HG03025 (cell line): ENCODE measurements around the gene SERPINC1.
"Not testable (repeated sequence)": the region's sequence is repeated elsewhere in the genome, so short reads cannot be mapped to it uniquely, and the experiment has no call there.

Source experiments
- ATAC-seq: cut with Tn5 transposase; IDR thresholded peaks from one replicate; pipeline ENCODE4 v1.9.1; 2021; ENCODE audit warnings: mild to moderate bottlenecking, moderate library complexity; ENCODE audit not compliant: unreplicated experiment, low FRiP score

Gene SERPINC1

GRCh38 chr1:173894189-173894588 is 22.9 kb downstream of the SERPINC1 start:
- no peak for ATAC-seq

DNA sequence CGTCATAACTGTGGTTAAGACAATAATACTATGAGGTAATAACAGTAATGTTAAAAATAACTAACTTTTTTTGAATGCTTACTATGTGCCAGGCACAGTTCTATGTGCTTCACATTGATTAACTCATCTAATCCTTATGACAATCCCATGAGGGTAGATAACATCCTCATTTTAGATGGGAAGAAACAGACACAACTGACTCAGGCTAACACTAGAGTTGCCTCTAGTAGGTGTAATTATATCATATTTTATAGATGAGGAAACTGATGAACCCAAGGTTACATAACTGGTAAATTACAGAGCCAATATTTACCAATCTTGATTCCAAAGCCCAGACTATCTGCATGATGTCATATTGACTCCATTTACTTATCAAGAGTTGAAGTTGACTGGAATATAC is 23.5 kb downstream of the SERPINC1 start:
- no peak for ATAC-seq

GRCh38 chr1:173889885-173890284 is 27.2 kb downstream of the SERPINC1 start:
- ATAC-seq: no peak

DNA sequence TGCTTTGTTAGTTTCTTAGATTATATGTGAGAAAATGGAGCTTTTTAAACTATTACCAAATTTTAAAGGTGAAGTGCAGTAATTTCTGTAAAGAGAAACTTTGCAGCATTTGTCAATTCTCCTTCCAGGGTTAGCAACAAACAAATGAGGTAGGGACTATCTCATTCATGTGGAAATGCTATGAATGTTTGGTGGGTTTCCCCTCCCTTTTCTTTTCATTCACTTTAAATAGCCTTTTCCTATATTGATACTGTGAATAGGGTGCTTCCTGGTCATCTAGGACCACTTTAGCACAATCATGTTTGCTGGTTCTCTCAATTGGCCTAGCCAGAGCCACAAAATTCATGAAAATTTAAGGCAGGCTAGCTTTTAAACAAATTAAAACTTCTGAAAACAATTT is 28.4 kb downstream of the SERPINC1 start:
- no peak for ATAC-seq

GRCh38 chr1:173887627-173888026 is 29.5 kb downstream of the SERPINC1 start:
- ATAC-seq: no peak

DNA sequence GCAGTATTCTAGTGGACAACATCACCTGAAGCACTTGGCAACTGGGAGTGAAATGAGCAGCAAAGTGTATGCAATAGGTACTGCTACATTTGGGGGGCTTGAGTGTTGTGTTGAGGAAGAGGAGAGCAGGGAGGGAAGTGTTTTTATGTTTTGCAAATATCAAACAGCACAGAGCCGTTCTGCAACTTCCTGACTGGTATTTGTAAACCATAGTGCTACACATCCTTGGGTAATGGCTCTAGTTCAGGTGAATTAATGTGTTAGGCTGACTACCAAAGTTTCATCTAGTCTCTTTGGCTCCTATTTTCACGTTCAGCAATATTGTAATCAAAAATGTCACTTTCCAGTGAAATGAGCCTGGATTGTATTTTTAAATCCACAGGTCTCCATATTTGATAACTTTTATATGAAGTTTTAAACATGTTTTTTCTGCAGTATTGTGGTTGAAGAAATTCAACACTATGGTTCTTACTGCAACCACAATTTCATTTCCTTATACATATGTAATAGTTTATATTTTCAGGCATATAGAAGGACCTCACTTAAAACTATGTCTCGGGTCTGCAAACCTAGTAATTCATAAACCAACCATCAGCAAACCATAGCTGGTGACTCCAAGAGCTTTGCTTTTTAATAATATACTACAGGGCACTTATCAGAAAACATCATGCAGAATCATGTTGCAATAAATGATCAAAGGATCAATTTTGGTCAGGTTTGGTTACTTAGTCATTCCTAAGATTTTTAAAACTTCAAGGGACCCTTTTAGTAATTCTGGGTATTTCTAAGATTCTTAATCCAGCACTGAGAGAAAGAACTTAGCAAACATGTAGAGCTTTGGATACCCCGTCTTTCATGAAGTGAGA is 30.1 kb downstream of the SERPINC1 start:
- ATAC-seq: no peak

DNA sequence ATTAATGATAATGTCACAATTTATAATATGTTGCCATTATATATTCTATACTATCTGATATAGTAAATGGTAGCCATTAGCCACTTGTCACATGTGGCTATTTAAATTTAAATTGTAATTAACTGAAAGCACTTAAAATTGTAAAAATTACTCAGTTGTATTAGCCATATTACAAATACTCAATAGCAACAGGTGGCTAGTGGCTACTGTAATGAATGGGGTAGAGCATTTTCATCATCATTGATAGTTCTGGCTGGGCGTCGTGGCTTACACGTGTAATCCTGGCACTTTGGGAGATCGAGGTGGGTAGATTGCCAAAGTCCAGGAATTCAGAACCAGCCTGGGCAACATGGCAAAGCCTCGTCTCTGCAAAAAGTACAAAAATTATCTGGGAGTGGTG is 32.4 kb downstream of the SERPINC1 start:
- ATAC-seq: no peak

- ATAC-seq: not testable (repeated sequence)
Observed at GRCh38 chr1:173881117-173881516, 36.0 kb downstream of the SERPINC1 start.

DNA sequence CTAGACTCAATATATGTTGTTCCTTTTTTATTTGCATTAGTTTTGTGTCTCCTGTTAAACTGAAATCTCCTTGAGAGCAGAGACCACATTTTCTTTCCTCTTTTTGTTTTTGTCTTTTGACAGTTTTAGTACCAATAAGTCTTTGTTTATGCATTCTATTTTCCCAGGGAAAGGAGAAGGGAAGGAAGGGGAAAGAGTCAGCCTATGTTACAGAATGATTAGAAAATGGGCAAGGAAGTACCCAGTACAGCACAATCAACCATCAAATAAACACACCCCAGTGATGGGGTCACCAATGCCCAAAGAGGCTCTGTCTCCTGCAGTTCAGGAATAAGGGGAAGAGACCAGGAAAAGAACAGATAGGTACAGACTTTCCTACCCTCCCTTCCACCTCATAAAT is 38.9 kb downstream of the SERPINC1 start:
- ATAC-seq: no peak

- ATAC-seq: no peak
Observed at GRCh38 chr1:173876732-173877131, 40.4 kb downstream of the SERPINC1 start.

DNA sequence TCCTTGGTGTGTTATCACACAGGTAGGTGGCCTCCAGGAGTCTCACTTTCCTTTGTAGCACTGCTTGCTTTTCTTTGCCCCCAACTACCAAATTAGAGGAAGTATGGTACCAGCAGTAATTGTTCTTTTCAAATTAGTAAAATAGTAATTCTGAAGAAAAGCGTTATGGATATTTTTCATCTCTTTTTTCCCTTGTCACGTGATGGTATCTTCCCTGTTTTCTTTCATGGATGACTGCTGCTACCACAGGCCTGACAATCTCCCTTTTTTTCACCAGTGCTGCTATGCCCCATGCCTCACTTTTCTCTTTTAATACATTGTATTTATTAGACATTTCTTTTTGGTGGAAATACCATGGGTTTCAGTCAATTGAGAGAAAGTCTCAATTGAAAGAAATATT is 45.6 kb downstream of the SERPINC1 start:
- no peak for ATAC-seq

- ATAC-seq: no peak
Observed at GRCh38 chr1:173871091-173871490, 46.0 kb downstream of the SERPINC1 start.

GRCh38 chr1:173870252-173871075 is 46.7 kb downstream of the SERPINC1 start:
- no peak for ATAC-seq

DNA sequence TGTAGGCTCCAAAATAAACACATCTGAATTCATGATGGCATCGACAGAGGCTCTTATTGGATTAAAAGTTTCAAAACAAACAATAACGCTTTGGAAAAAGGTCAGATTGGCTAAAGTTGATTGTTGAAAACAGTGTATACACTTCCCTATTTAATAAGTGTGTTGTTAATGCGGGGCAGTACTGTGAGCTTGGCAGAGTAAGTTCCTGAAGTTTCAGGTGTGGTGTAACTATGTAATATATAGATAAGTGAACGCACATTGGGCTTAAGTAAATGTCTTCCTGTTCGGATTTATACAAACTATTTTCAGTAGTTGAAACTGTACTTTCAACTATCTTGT is 48.1 kb downstream of the SERPINC1 start:
- no peak for ATAC-seq

DNA sequence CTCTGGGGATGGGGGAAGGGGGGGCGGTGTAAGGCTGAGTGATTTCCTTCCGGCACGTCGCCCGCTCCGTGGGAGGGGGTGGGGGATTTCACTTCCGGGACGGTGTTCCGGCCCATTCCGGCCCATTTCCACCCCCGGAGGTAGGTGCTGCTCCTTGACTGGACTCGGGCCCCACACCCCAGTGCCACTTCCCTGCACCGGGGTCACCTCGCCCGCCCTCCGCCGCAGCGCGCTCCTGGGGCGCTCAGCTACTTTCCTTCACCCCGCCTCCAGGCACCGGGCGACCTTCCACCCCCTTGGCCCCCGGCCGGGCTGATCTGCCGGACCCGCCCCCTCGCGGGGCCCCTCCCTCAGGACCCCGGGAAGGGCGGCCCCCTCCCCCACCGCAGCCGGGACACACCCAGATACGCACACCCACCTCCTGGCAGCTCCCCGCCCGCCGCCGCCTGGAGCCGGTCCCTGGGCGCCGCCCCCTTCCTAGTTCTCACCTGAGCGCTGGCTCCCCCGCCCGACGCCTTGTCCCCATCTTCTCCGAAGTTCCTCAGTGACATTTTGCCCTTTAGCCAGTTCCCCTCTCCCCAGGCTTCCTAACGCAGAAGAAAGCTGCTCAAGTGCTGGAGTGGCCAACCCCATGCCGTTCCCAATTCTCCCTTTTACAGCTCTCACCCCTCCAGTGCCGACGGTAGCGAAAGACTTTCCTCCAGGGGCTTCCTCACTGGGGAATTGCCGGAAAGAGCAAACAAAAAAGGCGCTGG is 48.7 kb downstream of the SERPINC1 start, which contains the start of gene ZBTB37:
ZBTB37 (plus strand) TSS at position 115 of the 755 bp plus-strand sequence. CDS start 1,846 bp downstream, outside the sequence.
- ATAC-seq: peak; percentile 50

- peak; percentile 69 for ATAC-seq
Observed at GRCh38 chr1:173867753-173868265, 49.3 kb downstream of the SERPINC1 start, which contains the start of gene GAS5. GAS5 (minus strand) TSS chr1:173867989.

GRCh38 chr1:173867141-173867752 is 49.9 kb downstream of the SERPINC1 start:
- ATAC-seq: no peak

DNA sequence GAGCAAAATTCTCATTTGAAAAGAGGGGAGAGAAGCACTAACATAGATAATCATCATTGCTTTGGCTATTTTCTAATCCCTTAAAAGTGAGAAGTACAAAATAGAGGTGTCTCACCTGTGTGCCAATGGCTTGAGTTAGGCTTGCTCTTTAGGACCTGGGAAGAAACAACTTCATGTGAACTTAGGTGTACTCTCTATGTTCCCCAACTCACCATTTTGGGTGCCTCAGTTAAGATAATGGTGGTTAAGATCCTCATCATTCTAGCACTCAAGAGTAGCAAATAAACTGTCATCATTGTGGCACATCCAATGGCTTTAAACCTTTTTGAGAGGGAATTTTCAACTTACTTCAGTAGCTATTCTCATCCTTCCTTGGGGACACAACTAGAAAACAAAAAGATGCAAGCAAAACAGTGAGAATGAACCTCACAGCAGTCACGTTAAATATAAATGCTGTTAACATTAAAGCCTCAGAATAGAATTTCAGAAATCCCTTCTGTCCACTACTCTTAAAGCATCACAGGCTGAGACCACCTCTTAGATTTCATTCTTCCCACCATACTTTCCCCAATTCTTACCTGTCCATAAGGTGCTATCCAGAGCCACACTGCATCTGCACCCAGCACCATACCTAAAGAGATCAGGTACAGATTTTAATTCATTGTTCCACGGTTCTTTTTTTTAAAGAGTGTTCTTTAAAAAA is 50.6 kb downstream of the SERPINC1 start:
- no peak for ATAC-seq

DNA sequence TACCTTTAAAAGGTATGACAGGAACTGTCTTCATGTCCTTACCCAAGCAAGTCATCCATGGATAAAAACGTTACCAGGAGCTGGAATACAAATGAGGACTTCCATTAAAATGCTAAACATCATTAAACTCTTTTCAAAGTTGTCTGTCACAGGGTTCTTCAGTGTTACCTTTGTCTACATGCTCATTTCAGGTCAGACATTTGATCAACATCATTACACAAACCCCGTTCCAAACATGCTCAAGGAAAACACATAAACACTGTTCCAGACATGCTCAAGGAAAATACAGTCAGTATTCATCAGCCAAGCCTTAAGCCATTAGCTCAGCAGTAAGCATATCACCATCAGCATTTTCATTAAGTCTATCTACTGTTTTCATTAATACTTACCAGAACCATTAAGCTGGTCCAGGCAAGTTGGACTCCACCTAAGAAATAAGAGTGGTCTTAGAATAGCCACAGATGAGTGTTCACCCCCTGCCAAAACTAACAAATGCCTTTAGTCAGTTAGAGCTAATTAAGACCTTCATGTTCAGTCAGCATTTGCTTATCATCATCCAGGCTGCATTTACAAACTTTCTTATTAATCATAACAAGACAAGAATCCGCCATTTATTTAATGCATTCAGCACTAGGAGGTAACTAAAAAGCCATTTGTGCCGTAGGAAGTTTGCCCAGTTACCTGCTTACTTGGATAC is 51.5 kb downstream of the SERPINC1 start:
- ATAC-seq: no peak
